ENCODE measurements around the gene ASTN1.

DNA sequence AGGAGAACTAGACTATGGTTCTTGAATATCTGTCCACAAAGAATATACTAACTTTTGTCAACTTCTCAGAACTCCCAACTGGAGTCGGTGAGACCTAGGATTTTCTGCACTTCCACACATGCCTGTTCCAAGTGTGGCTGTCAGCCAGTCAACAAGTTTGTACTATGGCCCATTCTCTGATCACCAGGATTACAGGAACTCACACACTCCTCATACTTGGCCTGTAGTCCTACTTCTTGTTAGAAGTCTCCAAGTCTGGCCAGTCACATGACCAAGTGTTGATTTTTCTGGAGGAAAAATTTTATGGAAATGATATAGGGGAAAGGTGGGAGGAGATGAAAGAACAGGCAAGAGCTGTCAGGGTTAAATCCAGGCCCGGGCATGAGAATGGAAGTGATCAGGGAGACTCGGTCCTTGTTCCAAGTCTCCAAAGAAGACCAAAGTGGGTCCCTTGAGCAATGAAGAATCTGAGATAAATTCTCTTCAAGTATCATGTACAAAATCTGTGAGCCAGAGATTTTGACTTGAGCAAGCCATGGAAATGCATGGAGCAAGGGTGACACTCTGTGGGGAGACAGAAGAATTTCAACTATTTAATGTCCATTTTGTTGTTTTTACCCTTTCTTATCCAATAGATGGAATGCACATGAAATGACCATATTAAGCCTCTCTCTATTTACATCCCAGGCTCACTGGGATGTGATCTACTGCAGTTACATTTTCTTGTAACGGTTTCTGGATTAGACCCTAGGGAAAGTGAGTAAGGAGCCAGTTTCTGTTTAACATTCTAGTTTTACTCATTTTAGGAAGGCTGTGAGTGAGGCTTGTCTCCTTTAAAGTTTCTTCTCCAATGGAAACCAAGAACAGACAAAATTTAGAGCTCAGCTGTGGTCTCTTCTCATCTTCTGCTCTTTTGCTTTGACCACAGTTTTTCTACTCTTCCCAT, 320.9 kb downstream of the ASTN1 start:
- no peak for TF ChIP-seq ZNF404 (tag by site-specific recombination; IDR thresholded peaks at IDR 0.05)
- TF ChIP-seq, protein P1, sequence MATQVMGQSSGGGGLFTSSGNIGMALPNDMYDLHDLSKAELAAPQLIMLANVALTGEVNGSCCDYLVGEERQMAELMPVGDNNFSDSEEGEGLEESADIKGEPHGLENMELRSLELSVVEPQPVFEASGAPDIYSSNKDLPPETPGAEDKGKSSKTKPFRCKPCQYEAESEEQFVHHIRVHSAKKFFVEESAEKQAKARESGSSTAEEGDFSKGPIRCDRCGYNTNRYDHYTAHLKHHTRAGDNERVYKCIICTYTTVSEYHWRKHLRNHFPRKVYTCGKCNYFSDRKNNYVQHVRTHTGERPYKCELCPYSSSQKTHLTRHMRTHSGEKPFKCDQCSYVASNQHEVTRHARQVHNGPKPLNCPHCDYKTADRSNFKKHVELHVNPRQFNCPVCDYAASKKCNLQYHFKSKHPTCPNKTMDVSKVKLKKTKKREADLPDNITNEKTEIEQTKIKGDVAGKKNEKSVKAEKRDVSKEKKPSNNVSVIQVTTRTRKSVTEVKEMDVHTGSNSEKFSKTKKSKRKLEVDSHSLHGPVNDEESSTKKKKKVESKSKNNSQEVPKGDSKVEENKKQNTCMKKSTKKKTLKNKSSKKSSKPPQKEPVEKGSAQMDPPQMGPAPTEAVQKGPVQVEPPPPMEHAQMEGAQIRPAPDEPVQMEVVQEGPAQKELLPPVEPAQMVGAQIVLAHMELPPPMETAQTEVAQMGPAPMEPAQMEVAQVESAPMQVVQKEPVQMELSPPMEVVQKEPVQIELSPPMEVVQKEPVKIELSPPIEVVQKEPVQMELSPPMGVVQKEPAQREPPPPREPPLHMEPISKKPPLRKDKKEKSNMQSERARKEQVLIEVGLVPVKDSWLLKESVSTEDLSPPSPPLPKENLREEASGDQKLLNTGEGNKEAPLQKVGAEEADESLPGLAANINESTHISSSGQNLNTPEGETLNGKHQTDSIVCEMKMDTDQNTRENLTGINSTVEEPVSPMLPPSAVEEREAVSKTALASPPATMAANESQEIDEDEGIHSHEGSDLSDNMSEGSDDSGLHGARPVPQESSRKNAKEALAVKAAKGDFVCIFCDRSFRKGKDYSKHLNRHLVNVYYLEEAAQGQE (tag by site-specific recombination; IDR thresholded peaks at IDR 0.05) = no peak
- TF ChIP-seq, protein P2, sequence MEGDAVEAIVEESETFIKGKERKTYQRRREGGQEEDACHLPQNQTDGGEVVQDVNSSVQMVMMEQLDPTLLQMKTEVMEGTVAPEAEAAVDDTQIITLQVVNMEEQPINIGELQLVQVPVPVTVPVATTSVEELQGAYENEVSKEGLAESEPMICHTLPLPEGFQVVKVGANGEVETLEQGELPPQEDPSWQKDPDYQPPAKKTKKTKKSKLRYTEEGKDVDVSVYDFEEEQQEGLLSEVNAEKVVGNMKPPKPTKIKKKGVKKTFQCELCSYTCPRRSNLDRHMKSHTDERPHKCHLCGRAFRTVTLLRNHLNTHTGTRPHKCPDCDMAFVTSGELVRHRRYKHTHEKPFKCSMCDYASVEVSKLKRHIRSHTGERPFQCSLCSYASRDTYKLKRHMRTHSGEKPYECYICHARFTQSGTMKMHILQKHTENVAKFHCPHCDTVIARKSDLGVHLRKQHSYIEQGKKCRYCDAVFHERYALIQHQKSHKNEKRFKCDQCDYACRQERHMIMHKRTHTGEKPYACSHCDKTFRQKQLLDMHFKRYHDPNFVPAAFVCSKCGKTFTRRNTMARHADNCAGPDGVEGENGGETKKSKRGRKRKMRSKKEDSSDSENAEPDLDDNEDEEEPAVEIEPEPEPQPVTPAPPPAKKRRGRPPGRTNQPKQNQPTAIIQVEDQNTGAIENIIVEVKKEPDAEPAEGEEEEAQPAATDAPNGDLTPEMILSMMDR (tag by site-specific recombination; IDR thresholded peaks at IDR 0.05) = peak; percentile 50; the same call in 1 of the 2 replicates
- TF ChIP-seq ZNF416 (tag by site-specific recombination; IDR thresholded peaks at IDR 0.05) = no peak
